DMS53 (cell line): ENCODE results near the gene KCNQ2.
"Not testable (repeated sequence)": the region's sequence is repeated elsewhere in the genome, so short reads cannot be mapped to it uniquely, and the experiment has no call there.

Experiments
- DNase-seq: peaks from one replicate; lab custom pipeline; 2025; lab: John Stamatoyannopoulos, UW

Gene KCNQ2

GRCh38 chr20:63385819-63386218, 86.6 kb downstream of the KCNQ2 start:
- no peak for DNase-seq

- no peak for DNase-seq
Observed at GRCh38 chr20:63384336-63384735, 88.1 kb downstream of the KCNQ2 start.

GRCh38 chr20:63383556-63383955, 88.9 kb downstream of the KCNQ2 start:
- DNase-seq: no peak

- no peak for DNase-seq
Observed at GRCh38 chr20:63382551-63383300, 89.7 kb downstream of the KCNQ2 start.

- no peak for DNase-seq
Observed at GRCh38 chr20:63381781-63382431, 90.5 kb downstream of the KCNQ2 start.

GRCh38 chr20:63380346-63380870, 92.0 kb downstream of the KCNQ2 start:
- no peak for DNase-seq

- not testable (repeated sequence) for DNase-seq
Observed at GRCh38 chr20:63379872-63380271, 92.6 kb downstream of the KCNQ2 start.

GRCh38 chr20:63379296-63379695, 93.2 kb downstream of the KCNQ2 start:
- no peak for DNase-seq

GRCh38 chr20:63378626-63379025, 93.8 kb downstream of the KCNQ2 start:
- no peak for DNase-seq

GRCh38 chr20:63377951-63378381, 94.5 kb downstream of the KCNQ2 start:
- no peak for DNase-seq

GRCh38 chr20:63377256-63377941, 95.1 kb downstream of the KCNQ2 start:
- DNase-seq: peak; percentile 20

GRCh38 chr20:63376283-63377250, 95.9 kb downstream of the KCNQ2 start:
- DNase-seq: no peak

GRCh38 chr20:63375438-63375837, 97.0 kb downstream of the KCNQ2 start:
- DNase-seq: no peak

GRCh38 chr20:63374504-63374903, 98.0 kb downstream of the KCNQ2 start:
- no peak for DNase-seq

- no peak for DNase-seq
Observed at GRCh38 chr20:63373996-63374395, 98.5 kb downstream of the KCNQ2 start.

GRCh38 chr20:63372971-63373885, 99.2 kb downstream of the KCNQ2 start:
- DNase-seq: no peak

GRCh38 chr20:63371291-63371865, 101.1 kb downstream of the KCNQ2 start:
- no peak for DNase-seq

- DNase-seq: no peak
Observed at GRCh38 chr20:63370618-63371187, 101.8 kb downstream of the KCNQ2 start.

GRCh38 chr20:63369724-63370617, 102.5 kb downstream of the KCNQ2 start:
- no peak for DNase-seq
